ENCODE results near the gene LAMTOR5. TPM values are rescaled to one million over a fixed set of nuclear protein-coding genes. Genes with fewer than 3 reads are reported as not detected.

Gene LAMTOR5
- total and polyA plus RNA-seq, 2 of the 13 experiments (the other 11 are each of a cell fraction or from before 2014, with no cell fraction given), result 96.7 to 400 TPM

GRCh38 chr1:110433803-110434202 lies 26.3 kb upstream of the LAMTOR5 start (continued):
- TF ChIP-seq ZNF281 (CRISPR knock-in tag; IDR thresholded peaks at IDR 0.05; ENCODE audit: borderline replicate concordance), result peak; percentile 92
- no peak for TF ChIP-seq ZNF83 (CRISPR knock-in tag; IDR thresholded peaks at IDR 0.05; ENCODE audit: borderline replicate concordance)
- TF ChIP-seq FOXO4 (CRISPR knock-in tag; conservative IDR thresholded peaks at IDR 0.05), result no peak
- no peak for TF ChIP-seq AKNA (CRISPR knock-in tag; IDR thresholded peaks at IDR 0.05; ENCODE audit: borderline replicate concordance)
- TF ChIP-seq TOPORS (CRISPR knock-in tag; IDR thresholded peaks at IDR 0.05), result no peak
- TF ChIP-seq CHCHD3 (CRISPR knock-in tag; IDR thresholded peaks at IDR 0.05), result no peak
- no peak for TF ChIP-seq MAFK (conservative IDR thresholded peaks at IDR 0.05 in 1 of 2, IDR thresholded peaks at IDR 0.05 in 1 of 2; ENCODE audit: low read length in 2 of 2)
- TF ChIP-seq ZNF772 (CRISPR knock-in tag; IDR thresholded peaks at IDR 0.05), result no peak
- TF ChIP-seq MTERF4 (CRISPR knock-in tag; IDR thresholded peaks at IDR 0.05), result no peak
- no peak for TF ChIP-seq SMAD1 (CRISPR knock-in tag; IDR thresholded peaks at IDR 0.05; ENCODE audit: borderline replicate concordance, low read depth)
- TF ChIP-seq AFF4 (CRISPR knock-in tag; IDR thresholded peaks at IDR 0.05), result no peak
- no peak for TF ChIP-seq ZNF430 (CRISPR knock-in tag; IDR thresholded peaks at IDR 0.05)
- no peak for TF ChIP-seq EED (CRISPR knock-in tag; IDR thresholded peaks at IDR 0.05)
- peak; percentile 20; the same call in 1 of the 2 replicates for TF ChIP-seq KAT8 (CRISPR knock-in tag; IDR thresholded peaks at IDR 0.05)
- no peak for TF ChIP-seq THAP11 (CRISPR knock-in tag; IDR thresholded peaks at IDR 0.05)
- no peak for TF ChIP-seq ZBTB20 (CRISPR knock-in tag; IDR thresholded peaks at IDR 0.05; ENCODE audit: borderline replicate concordance, low read depth)

Measured in HepG2 (cell line).